WTC11 (cell line): Measurements from ENCODE around the gene GFOD2. TPM values are rescaled to one million over a fixed set of nuclear protein-coding genes. Genes with fewer than 3 reads are reported as not detected.

ENCODE experiments used
- ATAC-seq: fragments of 200-7000 bp; cut with Tn5 transposase; 2 replicates; pipeline ENCODE4 v1.10.0; 2021; ENCODE audit warnings: mild to moderate bottlenecking, moderate library complexity
- CTCF ChIA-PET: fragments of 300-600 bp; sonication (Branson Sonifier 250); formaldehyde crosslinking; loops from one replicate; lab custom pipeline; 2021; ENCODE audit warnings: antibody characterized with exemption; lab: Charles Lee
- POLR2A ChIA-PET: fragments of 350-600 bp; sonication (Branson Sonifier 250); formaldehyde crosslinking; loops from one replicate; lab custom pipeline; 2021; ENCODE audit warnings: antibody characterized with exemption; lab: Charles Lee
- DNase-seq: peaks from one replicate; pipeline ENCODE4 v3.0.0; 2021; ENCODE audit warnings: low spot score
- H3K27ac Mint-ChIP-seq: 2 replicates; pipeline ENCODE4 v1.8.0; 2021; ENCODE audit warnings: mixed read lengths
- H3K27me3 Mint-ChIP-seq: 2 replicates; pipeline ENCODE4 v1.8.0; 2021; ENCODE audit warnings: low read depth, mild to moderate bottlenecking, moderate library complexity, mixed read lengths
- H3K36me3 Mint-ChIP-seq: 2 replicates; pipeline ENCODE4 v1.8.0; 2021; ENCODE audit warnings: mixed read lengths
- H3K4me1 Mint-ChIP-seq: 2 replicates; pipeline ENCODE4 v1.8.0; 2022; ENCODE audit warnings: mixed read lengths
- H3K4me3 Mint-ChIP-seq: 2 replicates; pipeline ENCODE4 v1.8.0; 2021; ENCODE audit warnings: mild to moderate bottlenecking, moderate library complexity, mixed read lengths
- H3K9me3 Mint-ChIP-seq: 2 replicates; pipeline ENCODE4 v1.8.0; 2021; ENCODE audit warnings: mixed read lengths
- ATF1 ChIP-seq: sonication (generic); formaldehyde crosslinking; IDR thresholded peaks from 2 replicates; pipeline ENCODE4 v1.8.1; 2023; ENCODE audit warnings: mild to moderate bottlenecking, moderate library complexity, missing genetic modification reagents
- CBFB ChIP-seq: sonication (generic); formaldehyde crosslinking; IDR thresholded peaks from 2 replicates; pipeline ENCODE4 v1.8.1; 2022; ENCODE audit warnings: mild to moderate bottlenecking, low read depth, missing genetic modification reagents
- CDX4 ChIP-seq: fragments of 250-450 bp; sonication (Bioruptor Pico); IDR thresholded peaks from 2 replicates; pipeline ENCODE4 v1.9.0; 2021; ENCODE audit warnings: moderate library complexity, mild to moderate bottlenecking, inconsistent platforms, borderline replicate concordance
- FOXP1 ChIP-seq: sonication (generic); formaldehyde crosslinking; IDR thresholded peaks from 2 replicates; pipeline ENCODE4 v1.8.0; 2022; ENCODE audit warnings: missing genetic modification reagents, mild to moderate bottlenecking, moderate library complexity, borderline replicate concordance
- GABPB1 ChIP-seq: sonication (generic); formaldehyde crosslinking; IDR thresholded peaks from 2 replicates; pipeline ENCODE4 v1.8.1; 2023; ENCODE audit warnings: mild to moderate bottlenecking, missing genetic modification reagents
- HMGA2 ChIP-seq: fragments of 250-450 bp; sonication (Bioruptor Pico); IDR thresholded peaks from 2 replicates; pipeline ENCODE4 v1.4.0; 2021; ENCODE audit warnings: mild to moderate bottlenecking, moderate library complexity
- MAX ChIP-seq: sonication (generic); formaldehyde crosslinking; IDR thresholded peaks from 2 replicates; pipeline ENCODE4 v1.8.0; 2022; ENCODE audit warnings: mild to moderate bottlenecking, missing genetic modification reagents
- MYBL2 ChIP-seq: sonication (generic); formaldehyde crosslinking; IDR thresholded peaks from 2 replicates; pipeline ENCODE4 v1.8.1; 2023; ENCODE audit warnings: mild to moderate bottlenecking, moderate library complexity, missing genetic modification reagents
- NFATC4 ChIP-seq: fragments of 250-450 bp; sonication (Bioruptor Pico); IDR thresholded peaks from 2 replicates; pipeline ENCODE4 v1.9.0; 2021; ENCODE audit warnings: mild to moderate bottlenecking
- RORB ChIP-seq: fragments of 250-450 bp; sonication (Bioruptor Pico); IDR thresholded peaks from 2 replicates; pipeline ENCODE4 v1.9.0; 2021; ENCODE audit warnings: mild to moderate bottlenecking
- SMAD4 ChIP-seq: sonication (generic); formaldehyde crosslinking; IDR thresholded peaks from 2 replicates; pipeline ENCODE4 v1.8.0; 2022; ENCODE audit warnings: mild to moderate bottlenecking, missing genetic modification reagents
- USF2 ChIP-seq: sonication (generic); formaldehyde crosslinking; IDR thresholded peaks from 2 replicates; pipeline ENCODE4 v1.8.1; 2023; ENCODE audit warnings: mild to moderate bottlenecking, missing genetic modification reagents, moderate library complexity
- ZNF232 ChIP-seq: sonication (generic); formaldehyde crosslinking; IDR thresholded peaks from 2 replicates; pipeline ENCODE4 v1.8.0; 2022; ENCODE audit warnings: mild to moderate bottlenecking, missing genetic modification reagents
- ZNF317 ChIP-seq: sonication (generic); formaldehyde crosslinking; IDR thresholded peaks from 2 replicates; pipeline ENCODE4 v1.8.1; 2023; ENCODE audit warnings: low read depth, mild to moderate bottlenecking, moderate library complexity, missing genetic modification reagents, borderline replicate concordance
- ZNF396 ChIP-seq: fragments of 250-450 bp; sonication (Bioruptor Pico); IDR thresholded peaks from 2 replicates; pipeline ENCODE4 v1.8.0; 2021; ENCODE audit warnings: mild to moderate bottlenecking, moderate library complexity, borderline replicate concordance
- ZNF416 ChIP-seq: fragments of 250-450 bp; sonication (Bioruptor Pico); IDR thresholded peaks from 2 replicates; pipeline ENCODE4 v1.9.0; 2021; ENCODE audit warnings: mild to moderate bottlenecking, inconsistent platforms
- ZNF423 ChIP-seq: fragments of 250-450 bp; sonication (Bioruptor Pico); IDR thresholded peaks from 2 replicates; pipeline ENCODE4 v2.1.2; 2022; ENCODE audit warnings: mild to moderate bottlenecking, moderate library complexity
- ZNF671 ChIP-seq: fragments of 250-450 bp; sonication (Bioruptor Pico); IDR thresholded peaks from 2 replicates; pipeline ENCODE4 v1.8.0; 2021; ENCODE audit warnings: mild to moderate bottlenecking
- total RNA-seq: library from RNA; stranded (reverse); gene quantifications from 3 replicates; pipeline ENCODE4 v1.2.3, GENCODE V29; 2021
- TF ChIP-seq, protein P1 (sequence below): sonication (generic); formaldehyde crosslinking; IDR thresholded peaks from 2 replicates; pipeline ENCODE4 v1.8.1; 2023; ENCODE audit warnings: mild to moderate bottlenecking, moderate library complexity, missing genetic modification reagents

The GFOD2 gene
- total RNA-seq, 1 experiment from 2014 or later = 29.5 TPM

GRCh38 chr16:67741118-67741517 lies 22.0 kb upstream of the GFOD2 start:
- no peak overlapping the region for H3K4me3 Mint-ChIP-seq
- ATAC-seq (no peak), DNase-seq (no peak)
- POLR2A ChIA-PET = no interaction called here
- no peak overlapping the region for H3K27ac Mint-ChIP-seq
- CTCF ChIA-PET = no interaction called here
- TF ChIP-seq ZNF423 (no peak), ZNF396 (CRISPR knock-in tag) (no peak), ZNF232 (CRISPR knock-in tag) (no peak), GABPB1 (CRISPR knock-in tag) (no peak), SMAD4 (no peak), ATF1 (CRISPR knock-in tag) (no peak), CDX4 (CRISPR knock-in tag) (no peak), ZNF416 (CRISPR knock-in tag) (no peak), USF2 (CRISPR knock-in tag) (no peak)
- TF ChIP-seq, protein P1, sequence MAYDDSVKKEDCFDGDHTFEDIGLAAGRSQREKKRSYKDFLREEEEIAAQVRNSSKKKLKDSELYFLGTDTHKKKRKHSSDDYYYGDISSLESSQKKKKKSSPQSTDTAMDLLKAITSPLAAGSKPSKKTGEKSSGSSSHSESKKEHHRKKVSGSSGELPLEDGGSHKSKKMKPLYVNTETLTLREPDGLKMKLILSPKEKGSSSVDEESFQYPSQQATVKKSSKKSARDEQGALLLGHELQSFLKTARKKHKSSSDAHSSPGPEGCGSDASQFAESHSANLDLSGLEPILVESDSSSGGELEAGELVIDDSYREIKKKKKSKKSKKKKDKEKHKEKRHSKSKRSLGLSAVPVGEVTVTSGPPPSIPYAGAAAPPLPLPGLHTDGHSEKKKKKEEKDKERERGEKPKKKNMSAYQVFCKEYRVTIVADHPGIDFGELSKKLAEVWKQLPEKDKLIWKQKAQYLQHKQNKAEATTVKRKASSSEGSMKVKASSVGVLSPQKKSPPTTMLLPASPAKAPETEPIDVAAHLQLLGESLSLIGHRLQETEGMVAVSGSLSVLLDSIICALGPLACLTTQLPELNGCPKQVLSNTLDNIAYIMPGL (CRISPR knock-in tag) = no peak
- H3K27me3 Mint-ChIP-seq = no peaks in the 10 kb centered on the region
- H3K9me3 Mint-ChIP-seq = no peaks in the 10 kb centered on the region
- peaks cover 23% of the 10 kb centered on the region for H3K36me3 Mint-ChIP-seq
- no peaks in the 10 kb centered on the region for H3K4me1 Mint-ChIP-seq

DNA sequence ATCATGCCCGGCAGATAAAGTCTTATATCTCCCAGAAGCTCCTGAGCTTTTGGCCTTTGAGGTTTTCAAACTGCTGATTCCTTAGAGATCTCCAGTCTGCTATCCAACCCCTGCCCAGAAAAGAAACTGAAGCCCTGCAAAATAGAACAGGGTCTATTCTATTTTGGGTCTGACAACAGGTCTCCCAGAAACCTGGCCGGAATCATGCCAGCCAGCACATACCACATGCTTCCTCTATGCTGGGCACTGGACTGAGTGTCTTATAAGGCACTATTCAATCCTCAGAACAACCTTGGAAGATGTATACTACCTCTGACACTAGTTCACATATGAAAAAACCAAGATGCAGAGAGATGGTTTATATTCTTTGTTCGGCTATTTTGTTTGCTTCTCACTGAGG lies 21.3 kb upstream of the GFOD2 start:
- POLR2A ChIA-PET = no interaction called here
- CTCF ChIA-PET = interaction anchor here (0.6 kb wide), 1 partner anchor 227 kb away, joined by 5 read pairs; no protein-coding TSS in a partner anchor
- H3K9me3 Mint-ChIP-seq = no peaks in the 10 kb centered on the region
- peaks cover 23% of the 10 kb centered on the region for H3K36me3 Mint-ChIP-seq
- no peak overlapping the region for H3K4me3 Mint-ChIP-seq
- H3K27ac Mint-ChIP-seq = no peak overlapping the region
- no peak for TF ChIP-seq ZNF671 (CRISPR knock-in tag)
- no peak for TF ChIP-seq HMGA2
- no peak for TF ChIP-seq ZNF317 (CRISPR knock-in tag)
- TF ChIP-seq NFATC4 (CRISPR knock-in tag) = no peak
- TF ChIP-seq MYBL2 = no peak
- TF ChIP-seq RORB (CRISPR knock-in tag) = no peak
- ATAC-seq = no peak
- no peak for DNase-seq
- H3K4me1 Mint-ChIP-seq = no peaks in the 10 kb centered on the region
- H3K27me3 Mint-ChIP-seq = no peaks in the 10 kb centered on the region

DNA sequence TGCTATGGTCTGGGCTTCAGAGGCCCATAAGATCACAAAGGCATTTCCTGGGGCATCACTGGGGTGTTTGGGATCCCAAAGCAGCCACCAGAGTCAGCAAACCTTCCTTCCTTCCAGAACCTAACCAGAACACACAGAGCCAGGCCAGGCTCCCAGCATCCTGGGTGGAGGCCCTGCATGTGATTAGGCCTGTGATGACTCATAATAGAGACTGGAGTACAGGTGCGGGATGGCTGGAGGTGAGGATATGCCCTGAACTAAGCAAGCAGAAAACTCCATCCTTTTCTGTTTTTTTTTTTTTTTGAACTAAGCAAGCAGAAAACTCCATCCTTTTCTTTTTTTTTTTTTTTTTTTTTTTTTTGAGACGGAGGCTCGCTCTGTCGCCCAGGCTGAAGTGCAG lies 17.7 kb upstream of the GFOD2 start:
- Mint-ChIP-seq H3K4me1 (no peaks in the 10 kb centered on the region), H3K4me3 (no peak overlapping the region), H3K27me3 (no peaks in the 10 kb centered on the region), H3K27ac (no peak overlapping the region), H3K9me3 (no peaks in the 10 kb centered on the region), H3K36me3 (peaks cover 13% of the 10 kb centered on the region; the same call in 1 of the 2 replicates)
- no peak for DNase-seq
- ChIA-PET POLR2A (interaction anchor here (0.8 kb wide), 1 partner anchor 11 kb away, joined by 3 read pairs; no protein-coding TSS in a partner anchor), CTCF (interaction anchor here (1.0 kb wide), 1 partner anchor 80 kb away, joined by 4 read pairs; no protein-coding TSS in a partner anchor)
- TF ChIP-seq SMAD4 (no peak), CBFB (CRISPR knock-in tag) (no peak), MAX (CRISPR knock-in tag) (no peak), FOXP1 (CRISPR knock-in tag) (no peak)
- ATAC-seq = no peak
